Activated T-helper 1 cell treated with anti-CD3 and anti-CD28 coated beads, Interleukin-12 subunit alpha, Interleukin-12 subunit beta, Interleukin-2, Interleukin-4 antibody, amounts not matched to agents 30 ng/mL and 10 ng/mL and 1 ng/mL, durations not matched to agents 14 hours and 24 hours and 36 hours (primary cell): ENCODE data around the gene ARRDC1. TPM values are rescaled to one million over a fixed set of nuclear protein-coding genes. Genes with fewer than 3 reads are reported as not detected.
"Not testable (repeated sequence)": the region's sequence is repeated elsewhere in the genome, so short reads cannot be mapped to it uniquely, and the experiment has no call there.

ENCODE experiments used
- DNase-seq: peaks from one replicate; pipeline ENCODE4 v3.0.0; 2021; ENCODE audit warnings: low spot score
- H3K27ac Mint-ChIP-seq: one replicate; pipeline ENCODE4 v1.8.0; 2021; ENCODE audit warnings: mild to moderate bottlenecking, mixed read lengths
- H3K27me3 Mint-ChIP-seq: one replicate; pipeline ENCODE4 v1.8.0; 2022; ENCODE audit warnings: mild to moderate bottlenecking, moderate library complexity, mixed read lengths; ENCODE audit not compliant: insufficient read depth
- H3K36me3 Mint-ChIP-seq: one replicate; pipeline ENCODE4 v1.8.0; 2021; ENCODE audit warnings: low read depth, mixed read lengths
- H3K4me1 Mint-ChIP-seq: one replicate; pipeline ENCODE4 v1.8.0; 2021; ENCODE audit warnings: low read depth, mixed read lengths
- H3K4me3 Mint-ChIP-seq: one replicate; pipeline ENCODE4 v1.8.0; 2021; ENCODE audit warnings: mild to moderate bottlenecking, moderate library complexity, mixed read lengths
- H3K9me3 Mint-ChIP-seq: one replicate; pipeline ENCODE4 v1.8.0; 2021; ENCODE audit warnings: mixed read lengths
- intact Hi-C: fragments of 100-400 bp; cut with micrococcal nuclease; formaldehyde crosslinking; loops from one replicate; pipeline ENCODE4 v1.15.1; 2024
- total RNA-seq: library from RNA; stranded (reverse); gene quantifications from 2 replicates; pipeline ENCODE4 v1.2.3, GENCODE V29; 2022

Gene ARRDC1, protein sequence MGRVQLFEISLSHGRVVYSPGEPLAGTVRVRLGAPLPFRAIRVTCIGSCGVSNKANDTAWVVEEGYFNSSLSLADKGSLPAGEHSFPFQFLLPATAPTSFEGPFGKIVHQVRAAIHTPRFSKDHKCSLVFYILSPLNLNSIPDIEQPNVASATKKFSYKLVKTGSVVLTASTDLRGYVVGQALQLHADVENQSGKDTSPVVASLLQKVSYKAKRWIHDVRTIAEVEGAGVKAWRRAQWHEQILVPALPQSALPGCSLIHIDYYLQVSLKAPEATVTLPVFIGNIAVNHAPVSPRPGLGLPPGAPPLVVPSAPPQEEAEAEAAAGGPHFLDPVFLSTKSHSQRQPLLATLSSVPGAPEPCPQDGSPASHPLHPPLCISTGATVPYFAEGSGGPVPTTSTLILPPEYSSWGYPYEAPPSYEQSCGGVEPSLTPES
- 65.7 and 70.3 TPM in 2 replicates for total RNA-seq

DNA sequence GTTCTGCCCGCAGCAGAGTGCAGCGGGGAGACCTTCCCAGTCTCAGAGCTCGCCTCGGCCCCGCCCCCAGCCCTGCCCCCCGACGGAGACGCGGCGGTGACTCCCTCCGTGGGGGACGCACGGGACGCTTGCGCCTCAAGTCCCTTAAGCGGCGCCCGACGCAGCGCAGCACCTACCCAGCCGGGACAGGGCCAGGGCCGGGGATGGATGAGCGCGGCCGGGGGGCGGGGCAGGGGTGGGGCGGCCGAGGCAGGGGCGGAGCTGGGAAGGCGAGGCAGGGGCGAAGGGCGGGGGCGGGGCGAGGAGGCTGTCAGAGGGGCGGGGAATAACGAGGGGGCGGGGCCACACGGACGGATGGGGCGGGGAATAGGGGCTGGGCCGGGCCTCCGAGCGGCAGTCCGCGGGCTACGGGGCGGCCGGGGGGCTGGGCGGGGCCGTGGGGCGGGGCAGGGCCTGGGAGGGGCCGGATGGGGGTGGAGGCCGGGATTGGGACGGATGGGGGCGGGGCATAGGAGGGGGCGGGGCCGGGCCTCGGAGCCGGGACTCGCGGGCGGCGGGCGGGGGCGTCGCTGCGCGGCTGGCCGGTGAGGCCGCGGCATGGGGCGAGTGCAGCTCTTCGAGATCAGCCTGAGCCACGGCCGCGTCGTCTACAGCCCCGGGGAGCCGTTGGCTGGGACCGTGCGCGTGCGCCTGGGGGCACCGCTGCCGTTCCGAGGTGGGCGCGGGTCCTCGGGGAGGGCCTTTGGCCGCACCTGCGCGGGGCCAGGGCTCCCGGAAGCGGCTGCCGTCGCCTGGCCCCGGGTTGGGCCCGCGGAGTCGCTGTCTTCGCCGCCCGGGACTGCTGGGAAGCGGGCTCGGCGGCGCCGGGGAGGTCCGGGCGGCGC lies at the start of gene ARRDC1:
Gene ARRDC1 (plus strand): TSS at position 566 of the 884 bp plus-strand sequence. CDS start 32 bp downstream, at position 598.
- peaks cover 20% of the 10 kb centered on the region for H3K4me1 Mint-ChIP-seq
- H3K36me3 Mint-ChIP-seq: no peaks in the 10 kb centered on the region
- peak within 1 kb of the TSS; percentile 85 for H3K4me3 Mint-ChIP-seq
- H3K9me3 Mint-ChIP-seq: no peaks in the 10 kb centered on the region
- DNase-seq: peak; percentile 85
- peaks cover 6% of the 10 kb centered on the region for H3K27me3 Mint-ChIP-seq
- intact Hi-C loops: loop anchor here (1.0 to 10.0 kb wide), 8 partner anchors 13 to 1698 kb away; partner anchors contain the start of genes CAMSAP1, MRPL41, NSMF and QSOX2
- H3K27ac Mint-ChIP-seq: peak within 1 kb of the TSS; percentile 74

DNA sequence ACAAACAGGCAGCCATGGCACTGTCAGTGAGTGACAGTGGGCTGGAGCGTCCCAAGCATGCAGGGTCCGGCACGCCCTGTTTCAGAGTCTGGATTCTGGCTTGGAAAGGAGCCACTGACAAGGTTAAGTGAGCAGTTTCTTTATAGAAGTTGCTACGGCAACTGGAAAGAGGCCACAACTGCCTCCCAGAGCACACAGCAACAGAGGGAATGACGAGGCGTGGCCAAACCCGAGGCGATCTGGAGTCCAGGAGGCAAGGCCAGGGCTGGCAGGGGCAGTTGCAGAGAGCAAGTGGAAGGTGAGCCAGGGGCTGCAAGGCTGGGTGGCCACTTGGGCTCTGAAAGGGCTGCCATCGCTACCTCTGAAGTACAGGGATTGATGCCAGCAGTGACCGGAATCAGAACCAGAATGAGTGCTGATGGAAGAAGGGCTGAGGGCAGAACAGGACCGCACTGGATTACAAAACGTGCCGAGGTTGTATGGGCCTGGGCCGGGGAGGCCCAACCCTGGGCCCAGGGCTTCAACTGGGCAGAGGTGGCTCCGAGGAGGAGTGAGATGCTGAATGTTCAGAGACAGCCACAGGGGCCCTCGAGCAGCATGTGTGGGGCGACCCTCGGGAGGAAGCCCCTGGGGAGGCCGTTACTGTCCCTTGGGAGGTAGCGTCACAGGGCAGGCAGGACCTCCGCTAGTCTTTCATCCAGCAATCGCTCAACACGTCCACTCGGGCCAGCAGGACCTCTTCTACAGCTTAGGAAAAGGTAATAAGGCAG lies 49.2 kb upstream of the ARRDC1 start:
- no peaks in the 10 kb centered on the region for H3K27me3 Mint-ChIP-seq
- peaks cover 6% of the 10 kb centered on the region for H3K4me1 Mint-ChIP-seq
- no peak overlapping the region for H3K4me3 Mint-ChIP-seq
- H3K36me3 Mint-ChIP-seq: peaks cover 27% of the 10 kb centered on the region
- intact Hi-C loops: no loop called here
- no peak overlapping the region for H3K27ac Mint-ChIP-seq
- no peak for DNase-seq
- H3K9me3 Mint-ChIP-seq: no peaks in the 10 kb centered on the region

DNA sequence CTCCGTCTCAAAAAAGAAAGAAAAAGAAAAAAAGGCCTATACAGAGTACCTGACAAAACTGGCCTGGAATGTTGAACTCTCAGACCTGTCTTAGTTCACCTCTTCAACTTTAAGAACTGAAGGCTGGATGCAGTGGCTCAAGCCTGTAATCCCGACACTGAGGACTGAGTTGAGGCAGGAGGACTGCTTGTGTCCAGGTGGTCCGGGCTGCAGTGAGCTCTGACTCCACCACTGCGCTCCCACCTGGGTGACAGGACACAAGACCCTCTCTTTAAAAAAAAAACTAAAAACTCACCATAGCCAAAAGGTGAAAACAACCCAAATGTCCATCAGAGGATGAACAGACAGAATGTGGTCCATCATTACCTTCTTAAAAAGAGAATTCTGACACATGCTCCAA lies 47.4 kb upstream of the ARRDC1 start:
- DNase-seq: no peak
- intact Hi-C loops: no loop called here
- no peak overlapping the region for H3K27ac Mint-ChIP-seq
- H3K9me3 Mint-ChIP-seq: no peaks in the 10 kb centered on the region
- H3K4me1 Mint-ChIP-seq: no peaks in the 10 kb centered on the region
- no peak overlapping the region for H3K4me3 Mint-ChIP-seq
- no peaks in the 10 kb centered on the region for H3K27me3 Mint-ChIP-seq
- H3K36me3 Mint-ChIP-seq: peaks cover 24% of the 10 kb centered on the region

DNA sequence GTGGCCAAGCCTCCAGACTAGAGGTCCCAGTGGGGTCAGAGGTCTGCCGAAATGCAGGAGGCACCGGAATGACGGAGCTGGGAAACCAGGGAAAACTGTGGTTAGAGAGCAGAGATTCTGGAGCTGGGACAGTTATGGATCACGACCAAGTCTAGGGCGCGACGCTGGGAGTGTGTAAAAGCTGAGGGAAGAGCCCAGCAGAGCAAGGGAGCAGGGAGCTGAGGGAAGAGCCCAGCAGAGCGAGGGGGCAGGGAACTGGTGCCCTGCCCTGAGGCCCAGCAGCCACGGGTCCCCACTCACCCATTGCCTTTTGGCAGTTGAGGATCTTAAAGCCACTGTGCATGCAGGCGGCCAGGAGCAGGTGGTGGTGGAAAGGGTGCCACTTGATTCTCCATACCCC lies 41.4 kb upstream of the ARRDC1 start:
- peaks cover 18% of the 10 kb centered on the region for H3K36me3 Mint-ChIP-seq
- intact Hi-C loops: no loop called here
- no peak overlapping the region for H3K27ac Mint-ChIP-seq
- no peak for DNase-seq
- H3K4me1 Mint-ChIP-seq: no peaks in the 10 kb centered on the region
- no peaks in the 10 kb centered on the region for H3K9me3 Mint-ChIP-seq
- H3K4me3 Mint-ChIP-seq: no peak overlapping the region
- H3K27me3 Mint-ChIP-seq: no peaks in the 10 kb centered on the region

DNA sequence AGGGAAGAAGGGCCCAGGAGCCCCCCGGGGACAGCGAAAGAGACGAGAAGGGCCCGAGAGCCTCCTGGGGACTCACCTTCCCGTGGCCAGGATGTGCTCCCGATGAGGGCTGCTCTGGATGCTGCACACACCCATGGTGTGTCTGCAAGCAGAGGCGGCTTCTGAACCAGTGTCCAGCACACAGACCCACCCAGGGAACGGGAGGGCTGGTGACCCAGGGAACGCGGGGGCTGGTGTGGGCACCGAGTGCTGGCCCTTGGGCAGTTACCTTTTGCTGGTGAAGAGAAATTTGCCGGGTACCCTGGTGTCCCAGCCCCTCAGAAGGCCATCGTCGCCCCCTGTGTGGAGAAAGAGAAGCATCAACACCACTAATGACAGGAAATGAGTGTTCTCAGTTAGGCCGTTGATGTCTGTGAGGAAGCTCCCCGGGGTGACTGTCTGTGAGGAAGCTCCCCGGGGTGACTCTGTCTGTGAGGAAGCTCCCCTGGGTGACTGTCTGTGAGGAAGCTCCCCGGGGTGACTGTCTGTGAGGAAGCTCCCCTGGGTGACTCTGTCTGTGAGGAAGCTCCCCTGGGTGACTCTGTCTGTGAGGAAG lies 40.6 kb upstream of the ARRDC1 start:
- Mint-ChIP-seq H3K36me3 (peaks cover 16% of the 10 kb centered on the region), H3K27ac (peak overlapping the region; percentile 29), H3K9me3 (no peaks in the 10 kb centered on the region), H3K4me3 (no peak overlapping the region), H3K4me1 (no peaks in the 10 kb centered on the region), H3K27me3 (no peaks in the 10 kb centered on the region)
- DNase-seq: no peak
- intact Hi-C loops: no loop called here

DNA sequence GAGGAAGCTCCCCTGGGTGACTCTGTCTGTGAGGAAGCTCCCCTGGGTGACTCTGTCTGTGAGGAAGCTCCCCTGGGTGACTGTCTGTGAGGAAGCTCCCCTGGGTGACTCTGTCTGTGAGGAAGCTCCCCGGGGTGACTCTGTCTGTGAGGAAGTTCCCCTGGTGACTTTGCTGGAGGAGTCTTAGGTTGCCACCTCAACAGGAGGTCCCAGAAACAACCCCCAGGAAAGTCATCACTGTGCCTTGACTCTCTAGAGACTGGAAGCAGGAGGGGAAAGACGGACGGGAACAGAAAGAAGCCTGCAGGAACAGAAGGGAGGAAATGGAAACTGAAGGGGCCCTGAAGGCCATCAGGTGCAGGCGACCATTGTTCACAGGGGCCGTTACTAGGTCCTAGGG lies 37.0 kb upstream of the ARRDC1 start:
- peak overlapping the region; percentile 58 for H3K27ac Mint-ChIP-seq
- H3K27me3 Mint-ChIP-seq, H3K9me3 Mint-ChIP-seq, H3K4me1 Mint-ChIP-seq, DNase-seq, H3K4me3 Mint-ChIP-seq, intact Hi-C loops: not testable (repeated sequence)
- peaks cover 26% of the 10 kb centered on the region for H3K36me3 Mint-ChIP-seq

DNA sequence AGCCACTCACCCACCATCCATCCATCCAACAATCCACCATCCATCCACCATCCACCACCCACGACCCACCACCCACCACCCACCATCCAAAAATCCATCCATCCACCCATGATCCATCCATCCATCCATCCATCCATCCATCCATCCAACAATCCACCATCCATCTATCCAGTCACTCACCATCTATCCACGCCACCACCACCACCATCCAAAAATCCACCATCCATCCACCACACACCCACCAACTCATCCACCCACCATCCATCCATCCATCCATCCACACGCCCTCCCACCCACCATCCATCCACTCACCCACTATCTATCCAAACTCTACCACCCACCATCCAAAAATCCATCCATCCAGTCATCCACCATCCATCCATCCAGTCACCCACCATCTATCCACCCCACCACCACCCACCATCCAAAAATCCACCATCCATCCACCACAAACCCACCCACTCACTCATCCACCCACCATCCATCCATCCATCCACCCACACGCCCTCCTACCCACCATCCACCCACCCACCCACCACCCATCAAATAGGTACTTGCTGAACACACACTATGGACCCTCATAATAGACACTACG lies 35.8 kb upstream of the ARRDC1 start:
- Mint-ChIP-seq H3K9me3 (no peaks in the 10 kb centered on the region), H3K36me3 (peaks cover 19% of the 10 kb centered on the region), H3K27ac (no peak overlapping the region), H3K27me3 (no peaks in the 10 kb centered on the region), H3K4me3 (no peak overlapping the region), H3K4me1 (peaks cover 8% of the 10 kb centered on the region)
- intact Hi-C loops: no loop called here
- no peak for DNase-seq

DNA sequence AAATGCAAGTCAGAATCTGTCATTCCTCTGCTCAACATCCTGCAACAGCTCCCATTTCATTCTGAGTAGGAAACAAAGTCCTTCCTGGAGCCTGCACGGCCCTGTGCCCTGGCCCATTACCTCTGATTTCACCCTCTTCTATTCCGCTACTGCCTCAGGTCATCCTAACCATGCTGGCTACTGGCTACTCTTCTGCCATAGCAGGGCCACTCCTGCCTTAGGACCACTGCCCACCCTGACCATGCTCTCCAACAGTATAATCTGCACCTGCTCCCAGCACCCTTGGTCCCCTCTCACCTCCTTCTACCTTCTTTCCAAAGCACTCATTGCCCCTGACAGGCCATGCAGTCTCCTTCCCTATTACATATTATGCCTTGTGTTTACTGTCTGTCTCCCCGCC lies 34.9 kb upstream of the ARRDC1 start:
- Mint-ChIP-seq H3K9me3 (no peaks in the 10 kb centered on the region), H3K27me3 (no peaks in the 10 kb centered on the region), H3K36me3 (peaks cover 27% of the 10 kb centered on the region), H3K4me1 (peaks cover 17% of the 10 kb centered on the region), H3K4me3 (no peak overlapping the region), H3K27ac (peak overlapping the region; percentile 55)
- DNase-seq: no peak
- intact Hi-C loops: no loop called here

DNA sequence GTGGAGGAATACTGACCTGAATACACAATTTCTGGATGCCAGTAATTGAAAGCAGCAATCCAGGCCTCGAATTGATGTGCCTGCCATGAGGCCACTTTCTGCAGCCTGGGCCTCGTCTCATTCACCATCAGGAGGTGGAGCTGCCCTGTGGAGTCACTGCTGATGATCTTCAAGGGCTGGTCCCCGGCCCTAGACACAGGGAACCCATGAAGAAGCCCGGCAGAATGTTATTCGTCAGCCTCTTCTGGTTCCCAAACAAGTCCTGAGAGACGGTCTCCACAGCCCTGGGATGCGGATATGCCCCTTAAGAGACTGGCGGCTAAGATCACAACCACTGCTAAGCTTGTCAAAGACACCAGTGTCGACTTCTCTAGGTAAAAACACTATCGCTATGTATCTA lies 31.3 kb upstream of the ARRDC1 start:
- DNase-seq: no peak
- H3K4me1 Mint-ChIP-seq: peaks cover 40% of the 10 kb centered on the region
- no peak overlapping the region for H3K4me3 Mint-ChIP-seq
- intact Hi-C loops: no loop called here
- no peaks in the 10 kb centered on the region for H3K27me3 Mint-ChIP-seq
- H3K27ac Mint-ChIP-seq: no peak overlapping the region
- peaks cover 33% of the 10 kb centered on the region for H3K36me3 Mint-ChIP-seq
- no peaks in the 10 kb centered on the region for H3K9me3 Mint-ChIP-seq

DNA sequence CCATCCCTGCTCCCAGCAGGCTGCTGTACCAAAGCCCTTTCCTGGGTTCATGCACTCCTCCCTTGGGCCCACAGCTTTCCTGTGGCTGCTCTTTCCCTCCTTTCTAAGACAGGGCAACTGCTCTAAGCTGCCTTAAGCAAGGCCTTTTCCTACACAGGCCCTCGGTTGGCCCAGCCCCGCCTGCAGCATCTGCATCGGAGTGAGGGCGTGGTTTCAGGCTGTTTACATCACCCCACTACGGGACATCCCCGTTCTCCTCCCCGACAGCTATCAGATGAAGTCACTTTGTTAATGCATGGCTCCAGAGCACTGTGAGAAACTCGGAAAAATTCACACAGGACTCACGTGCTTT lies 30.1 kb upstream of the ARRDC1 start:
- Mint-ChIP-seq H3K4me3 (peak overlapping the region; percentile 88), H3K4me1 (peaks cover 37% of the 10 kb centered on the region), H3K27me3 (no peaks in the 10 kb centered on the region), H3K36me3 (peaks cover 28% of the 10 kb centered on the region), H3K9me3 (no peaks in the 10 kb centered on the region), H3K27ac (no peak overlapping the region)
- DNase-seq: no peak
- intact Hi-C loops: no loop called here

DNA sequence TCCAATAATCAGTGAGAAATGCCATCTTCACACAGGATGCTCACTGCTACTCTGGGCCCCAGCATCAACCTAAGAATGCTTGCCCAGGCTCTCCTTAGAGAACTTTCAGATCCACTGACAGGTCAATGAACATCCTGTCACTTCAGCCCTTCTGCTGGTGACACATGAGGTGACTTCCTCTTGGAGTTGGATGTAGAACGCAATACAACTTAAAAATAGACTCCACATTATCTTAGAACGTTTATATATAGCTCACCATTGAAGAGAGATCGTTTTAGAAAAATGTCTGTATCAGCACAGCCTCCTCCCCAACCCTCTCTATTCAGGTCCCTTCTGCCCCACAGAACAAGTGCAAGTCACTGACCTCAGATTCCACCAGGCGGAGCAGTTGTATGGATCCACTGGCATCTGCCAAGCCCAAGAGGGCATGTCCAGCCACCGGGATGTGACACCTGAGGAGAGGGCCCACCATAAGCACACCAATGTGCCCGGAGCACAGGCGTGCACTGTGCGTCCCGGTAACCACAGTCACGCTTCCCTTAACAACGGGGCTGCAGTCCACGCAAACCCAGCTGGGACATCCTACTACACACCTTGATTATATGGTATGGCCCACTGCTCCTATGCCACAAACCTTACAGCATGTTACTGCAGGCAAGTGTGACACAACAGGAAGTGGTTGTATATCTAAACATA lies 29.6 kb upstream of the ARRDC1 start:
- no peak for DNase-seq
- H3K27ac Mint-ChIP-seq: peak overlapping the region; percentile 34
- peaks cover 32% of the 10 kb centered on the region for H3K4me1 Mint-ChIP-seq
- peak overlapping the region; percentile 88 for H3K4me3 Mint-ChIP-seq
- H3K9me3 Mint-ChIP-seq: no peaks in the 10 kb centered on the region
- intact Hi-C loops: no loop called here
- H3K36me3 Mint-ChIP-seq: peaks cover 23% of the 10 kb centered on the region
- no peaks in the 10 kb centered on the region for H3K27me3 Mint-ChIP-seq
